Measurements from ENCODE around the gene FAM83B.

Gene FAM83B

DNA sequence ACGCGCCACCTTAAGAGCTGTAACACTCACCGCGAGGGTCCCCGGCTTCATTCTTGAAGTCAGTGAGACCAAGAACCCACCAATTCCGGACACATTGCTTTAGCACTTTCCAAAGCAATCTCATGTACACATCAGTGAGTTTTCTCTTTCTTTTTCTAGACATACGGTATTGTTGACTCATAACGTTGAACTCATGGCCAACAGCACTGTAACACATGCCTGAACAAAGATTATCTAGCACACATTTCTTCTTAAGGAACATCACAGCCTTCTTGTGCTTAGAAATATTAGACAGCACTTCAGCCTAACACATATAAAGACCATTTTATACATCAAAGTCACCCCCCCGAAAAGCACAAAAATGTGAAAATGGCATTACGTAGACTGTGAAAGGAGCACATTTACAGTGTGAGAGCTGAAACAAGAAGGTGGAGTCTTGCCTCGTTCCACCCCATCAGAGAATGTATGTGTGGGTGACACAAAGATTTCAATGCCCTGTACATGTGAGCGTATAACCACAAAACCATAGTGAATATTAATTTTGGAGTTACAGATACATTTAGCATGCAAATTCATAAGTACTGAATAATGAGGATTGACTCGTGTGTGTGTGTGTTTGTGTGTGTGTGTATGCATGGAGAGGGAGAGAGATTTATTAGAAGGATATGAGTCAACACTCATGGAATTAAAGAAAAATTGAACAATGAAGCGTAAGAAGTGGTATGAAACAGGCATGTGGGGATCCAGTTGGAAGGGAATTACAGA lies 134.1 kb downstream of the FAM83B start:
- DNase-seq (ENCODE audit: low read depth in 2 of 2) = no peak

DNA sequence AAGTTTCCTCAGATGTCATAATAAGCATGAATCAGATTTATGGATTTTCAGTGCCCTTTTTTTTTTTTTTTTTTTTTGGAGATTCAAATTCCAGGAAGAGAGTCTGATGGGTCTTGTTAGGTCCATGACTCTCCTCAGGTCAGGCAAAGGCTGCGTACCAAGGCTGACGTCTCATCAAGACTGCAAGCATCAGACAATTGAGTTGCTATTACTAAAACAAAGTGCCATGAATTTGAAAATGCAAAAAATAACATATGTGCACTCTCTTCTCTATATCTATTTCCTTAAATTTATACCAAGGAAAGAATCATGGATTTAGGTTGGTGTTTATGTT lies 134.7 kb downstream of the FAM83B start:
- no peak for DNase-seq (ENCODE audit: low read depth in 2 of 2)

DNA sequence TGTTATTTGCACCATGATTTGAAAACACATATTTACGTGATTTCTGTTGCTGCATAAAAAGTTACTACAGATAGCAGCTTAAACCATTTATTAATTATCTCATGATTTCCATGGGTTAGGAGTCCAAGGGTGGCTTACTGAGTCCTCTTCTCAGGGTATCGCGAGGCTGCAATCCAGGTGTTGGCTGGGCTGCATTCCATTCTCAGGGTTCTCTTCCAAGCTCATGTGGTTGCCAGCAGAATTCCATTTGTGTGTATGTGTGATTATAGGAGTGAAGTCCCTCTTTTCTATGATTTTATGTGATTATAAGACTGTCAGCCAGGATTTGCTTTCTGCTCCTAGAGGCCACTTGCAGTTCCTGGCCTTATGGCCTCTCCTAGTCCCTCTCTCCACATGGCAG lies 135.1 kb downstream of the FAM83B start:
- DNase-seq (ENCODE audit: low read depth in 2 of 2) = no peak

DNA sequence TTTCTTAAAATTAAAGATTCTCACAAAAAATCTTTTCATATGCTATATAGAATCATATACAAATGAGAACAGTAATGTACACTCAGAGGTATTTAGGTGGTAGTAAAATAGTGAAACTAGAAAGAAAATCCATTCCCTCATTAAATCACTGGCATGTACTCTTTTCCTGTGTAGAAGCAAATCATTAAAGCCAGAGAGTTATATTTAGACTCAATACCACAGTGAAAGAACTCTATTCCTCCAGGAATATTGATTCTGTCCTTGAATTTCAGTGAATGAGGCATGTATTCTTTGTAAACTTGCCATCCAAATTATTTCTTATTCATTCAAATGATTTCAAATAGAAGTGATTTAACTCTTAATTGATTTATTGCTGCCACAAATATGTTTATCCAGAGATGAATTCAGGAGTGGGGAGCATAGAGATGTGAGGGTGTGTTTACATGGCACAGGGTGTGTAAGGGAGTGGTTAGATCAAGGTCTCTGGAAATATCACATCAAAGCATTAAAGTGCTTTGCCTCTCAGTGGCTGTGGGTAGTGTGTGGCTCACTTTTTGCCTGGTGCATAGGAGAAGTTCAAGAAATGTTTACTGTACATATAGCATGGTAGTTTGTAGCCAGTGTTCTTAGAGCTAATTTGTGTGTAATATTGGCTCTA lies 141.2 kb downstream of the FAM83B start:
- DNase-seq (ENCODE audit: low read depth in 2 of 2) = no peak

DNA sequence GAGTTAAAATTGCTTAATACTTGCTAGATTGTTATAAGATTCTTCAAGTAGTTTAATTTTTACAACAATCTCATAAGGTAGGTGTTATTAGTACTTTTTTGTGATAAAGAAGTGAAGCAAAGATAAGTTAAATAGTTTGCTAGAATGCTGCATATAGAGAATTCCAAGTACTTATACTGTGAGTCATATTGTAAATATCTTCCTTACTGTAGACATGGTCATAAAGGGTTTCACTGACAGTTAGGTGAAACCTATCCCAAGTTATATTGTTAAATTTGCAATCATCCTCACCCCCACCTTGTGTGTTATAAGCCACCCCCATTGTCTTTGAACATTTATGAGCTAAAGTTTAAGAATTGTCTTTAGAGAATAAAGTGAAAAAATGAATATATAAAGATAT lies 142.0 kb downstream of the FAM83B start:
- no peak for DNase-seq (ENCODE audit: low read depth in 2 of 2)

DNA sequence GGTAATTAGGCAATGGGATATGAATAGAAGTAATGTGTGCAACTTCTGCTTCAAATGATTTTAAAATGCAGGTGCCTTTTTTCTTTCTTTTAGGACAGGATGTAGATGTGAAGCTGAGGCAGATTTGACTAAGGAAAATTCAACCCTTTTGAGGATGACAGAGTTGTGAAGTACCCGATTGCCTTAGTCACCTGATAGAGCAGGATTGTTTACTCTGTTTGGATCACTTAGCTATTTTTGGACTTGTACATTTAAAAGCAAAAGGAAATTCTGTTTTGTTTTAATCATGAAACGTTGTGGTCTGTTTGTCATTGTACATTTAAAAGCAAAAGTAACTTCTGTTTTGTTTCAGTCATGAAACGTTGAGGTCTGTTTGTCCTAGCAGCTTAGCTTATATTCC lies 143.4 kb downstream of the FAM83B start:
- no peak for DNase-seq (ENCODE audit: low read depth in 2 of 2)

Measured in stimulated activated CD8-positive, alpha-beta memory T cell treated with anti-CD3 and anti-CD28 coated beads, Interleukin-7, amount 100 ng/mL, for 4 hours (primary cell).